ENCODE data around the gene SLC5A8. TPM values are rescaled to one million over a fixed set of nuclear protein-coding genes. Genes with fewer than 3 reads are reported as not detected.

The SLC5A8 gene
- total RNA-seq, 1 experiment from 2014 or later = not detected

DNA sequence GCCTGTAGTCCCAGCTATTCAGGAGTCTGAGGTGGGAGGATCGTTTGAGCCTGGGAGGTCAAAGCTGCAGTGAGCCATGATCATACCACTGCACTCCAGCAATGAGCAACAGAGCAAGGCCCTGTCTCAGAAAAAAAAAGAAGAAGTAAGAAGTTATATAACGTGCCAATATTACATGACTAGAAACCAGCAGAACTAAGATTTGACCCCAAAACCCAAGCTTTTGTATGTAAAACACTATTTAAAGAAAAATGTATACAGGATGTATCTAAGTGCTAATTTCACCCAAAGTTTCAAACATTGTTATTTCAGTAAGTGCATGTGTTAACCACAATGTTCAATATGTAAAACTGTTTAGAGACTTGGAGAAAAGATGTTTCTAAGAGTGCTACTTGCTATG is 94.7 kb downstream of the SLC5A8 start:
- Histone ChIP-seq H3K36me3 (ENCODE audit: low read depth, low read length) (no peaks in the 10 kb centered on the region), H4K20me1 (ENCODE audit: low read length) (no peaks in the 10 kb centered on the region), H3K4me2 (ENCODE audit: low read length) (no peak overlapping the region), H3K27me3 (ENCODE audit: low read length) (peaks cover 18% of the 10 kb centered on the region; the same call in 1 of the 2 replicates), H3K4me1 (ENCODE audit: insufficient read depth, low read length) (no peaks in the 10 kb centered on the region), H3K27ac (ENCODE audit: low read length) (no peak overlapping the region), H3K79me2 (ENCODE audit: low read length) (no peaks in the 10 kb centered on the region), H3K9me3 (ENCODE audit: low read length) (0 out of 2 replicates have a peak, but pooled peaks cover 11% of the 10 kb centered on the region), H3K9ac (ENCODE audit: low read length) (no peak overlapping the region), H3F3A (ENCODE audit: low read length, unreplicated experiment) (no peaks in the 10 kb centered on the region), H2AFZ (ENCODE audit: low read length) (no peak overlapping the region), H3K9me2 (replicated peaks; ENCODE audit: low read length) (no peaks in the 10 kb centered on the region), H3K4me3 (ENCODE audit: low read length) (no peak overlapping the region)
- BruUV-seq (replicated peaks) = no TSS peak
- ChIA-PET POLR2A (ENCODE audit: unreplicated experiment) (no interaction called here), CTCF (no interaction called here)
- TF ChIP-seq EZH2phosphoT487 (IDR thresholded peaks at IDR 0.05; ENCODE audit: borderline replicate concordance, low read length) = no peak
- TF ChIP-seq, protein P1, sequence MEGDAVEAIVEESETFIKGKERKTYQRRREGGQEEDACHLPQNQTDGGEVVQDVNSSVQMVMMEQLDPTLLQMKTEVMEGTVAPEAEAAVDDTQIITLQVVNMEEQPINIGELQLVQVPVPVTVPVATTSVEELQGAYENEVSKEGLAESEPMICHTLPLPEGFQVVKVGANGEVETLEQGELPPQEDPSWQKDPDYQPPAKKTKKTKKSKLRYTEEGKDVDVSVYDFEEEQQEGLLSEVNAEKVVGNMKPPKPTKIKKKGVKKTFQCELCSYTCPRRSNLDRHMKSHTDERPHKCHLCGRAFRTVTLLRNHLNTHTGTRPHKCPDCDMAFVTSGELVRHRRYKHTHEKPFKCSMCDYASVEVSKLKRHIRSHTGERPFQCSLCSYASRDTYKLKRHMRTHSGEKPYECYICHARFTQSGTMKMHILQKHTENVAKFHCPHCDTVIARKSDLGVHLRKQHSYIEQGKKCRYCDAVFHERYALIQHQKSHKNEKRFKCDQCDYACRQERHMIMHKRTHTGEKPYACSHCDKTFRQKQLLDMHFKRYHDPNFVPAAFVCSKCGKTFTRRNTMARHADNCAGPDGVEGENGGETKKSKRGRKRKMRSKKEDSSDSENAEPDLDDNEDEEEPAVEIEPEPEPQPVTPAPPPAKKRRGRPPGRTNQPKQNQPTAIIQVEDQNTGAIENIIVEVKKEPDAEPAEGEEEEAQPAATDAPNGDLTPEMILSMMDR (conservative IDR thresholded peaks at IDR 0.05; ENCODE audit: low read depth, low read length) = no peak
- no peak for TF ChIP-seq EZH2 (IDR thresholded peaks at IDR 0.05; ENCODE audit: low read length, unreplicated experiment)
- no peak for DNase-seq
- intact Hi-C loops (cut with micrococcal nuclease) = no loop called here
- ATAC-seq = no peak

DNA sequence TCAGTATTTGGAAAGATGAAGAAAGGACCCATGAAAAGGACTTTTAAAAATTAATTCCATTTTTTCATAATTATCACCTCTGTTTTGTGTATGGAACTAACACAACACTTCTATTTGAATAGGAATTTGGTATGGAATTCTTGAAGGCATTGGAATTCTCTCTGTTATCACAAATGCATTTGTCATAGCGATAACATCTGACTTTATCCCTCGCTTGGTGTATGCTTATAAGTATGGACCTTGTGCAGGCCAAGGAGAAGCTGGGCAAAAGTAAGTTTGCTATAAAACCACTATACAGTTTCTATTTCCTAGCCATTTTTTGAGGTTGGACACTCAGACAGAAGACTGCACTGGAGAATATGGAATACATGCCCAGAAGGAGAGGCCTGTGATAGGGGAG is 98.6 kb downstream of the SLC5A8 start:
- H3K27ac ChIP-seq (ENCODE audit: low read length) = no peak overlapping the region
- DNase-seq (no peak), ATAC-seq (no peak)
- H2AFZ ChIP-seq (ENCODE audit: low read length) = no peak overlapping the region
- no peak overlapping the region for H3K4me2 ChIP-seq (ENCODE audit: low read length)
- intact Hi-C loops (cut with micrococcal nuclease) = no loop called here
- H3K79me2 ChIP-seq (ENCODE audit: low read length) = no peaks in the 10 kb centered on the region
- H3K9me3 ChIP-seq (ENCODE audit: low read length) = 0 out of 2 replicates have a peak, but pooled peaks cover 11% of the 10 kb centered on the region
- H3K36me3 ChIP-seq (ENCODE audit: low read depth, low read length) = no peaks in the 10 kb centered on the region
- CTCF ChIA-PET = no interaction called here
- no peaks in the 10 kb centered on the region for H3K9me2 ChIP-seq (replicated peaks; ENCODE audit: low read length)
- H3K4me3 ChIP-seq (ENCODE audit: low read length) = no peak overlapping the region
- TF ChIP-seq EZH2 (IDR thresholded peaks at IDR 0.05; ENCODE audit: low read length, unreplicated experiment) = no peak
- TF ChIP-seq, protein P1 (conservative IDR thresholded peaks at IDR 0.05; ENCODE audit: low read depth, low read length) = no peak
- TF ChIP-seq EZH2phosphoT487 (IDR thresholded peaks at IDR 0.05; ENCODE audit: borderline replicate concordance, low read length) = no peak
- no TSS peak for BruUV-seq (replicated peaks)
- H3K9ac ChIP-seq (ENCODE audit: low read length) = no peak overlapping the region
- POLR2A ChIA-PET (ENCODE audit: unreplicated experiment) = no interaction called here
- peaks cover 3% of the 10 kb centered on the region; the same call in 1 of the 2 replicates for H3K27me3 ChIP-seq (ENCODE audit: low read length)
- H3F3A ChIP-seq (ENCODE audit: low read length, unreplicated experiment) = no peaks in the 10 kb centered on the region
- no peaks in the 10 kb centered on the region for H3K4me1 ChIP-seq (ENCODE audit: insufficient read depth, low read length)
- H4K20me1 ChIP-seq (ENCODE audit: low read length) = no peaks in the 10 kb centered on the region

DNA sequence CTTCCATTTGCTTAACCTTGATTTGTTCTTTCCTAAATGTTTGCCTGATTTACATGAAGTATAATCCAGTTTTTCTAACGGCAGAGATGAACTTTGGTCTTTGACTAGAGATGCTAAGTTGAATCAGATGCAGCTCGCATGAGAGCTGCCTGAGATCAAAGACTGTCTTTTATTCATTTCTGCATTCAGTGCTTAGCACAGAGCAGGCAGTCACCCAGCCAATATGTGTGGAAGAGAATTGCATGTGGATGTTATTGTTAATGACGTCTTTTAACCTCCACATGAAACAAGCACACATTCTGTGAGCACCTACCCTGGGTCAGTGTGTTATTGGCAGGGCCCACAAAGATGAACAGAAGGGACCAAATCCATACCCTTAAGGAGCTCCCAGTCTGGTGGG is 99.2 kb downstream of the SLC5A8 start:
- no peaks in the 10 kb centered on the region for H3K36me3 ChIP-seq (ENCODE audit: low read depth, low read length)
- no peaks in the 10 kb centered on the region for H4K20me1 ChIP-seq (ENCODE audit: low read length)
- H3K27me3 ChIP-seq (ENCODE audit: low read length) = no peaks in the 10 kb centered on the region
- no peak overlapping the region for H3K27ac ChIP-seq (ENCODE audit: low read length)
- TF ChIP-seq, protein P1 (conservative IDR thresholded peaks at IDR 0.05; ENCODE audit: low read depth, low read length) = no peak
- no peak for TF ChIP-seq EZH2 (IDR thresholded peaks at IDR 0.05; ENCODE audit: low read length, unreplicated experiment)
- TF ChIP-seq EZH2phosphoT487 (IDR thresholded peaks at IDR 0.05; ENCODE audit: borderline replicate concordance, low read length) = no peak
- POLR2A ChIA-PET (ENCODE audit: unreplicated experiment) = no interaction called here
- H3K9me3 ChIP-seq (ENCODE audit: low read length) = 0 out of 2 replicates have a peak, but pooled peaks cover 11% of the 10 kb centered on the region
- H3K9ac ChIP-seq (ENCODE audit: low read length) = no peak overlapping the region
- no peak overlapping the region for H3K4me3 ChIP-seq (ENCODE audit: low read length)
- ATAC-seq (no peak), DNase-seq (no peak)
- H3K9me2 ChIP-seq (replicated peaks; ENCODE audit: low read length) = no peaks in the 10 kb centered on the region
- intact Hi-C loops (cut with micrococcal nuclease) = no loop called here
- H2AFZ ChIP-seq (ENCODE audit: low read length) = no peak overlapping the region
- H3K4me2 ChIP-seq (ENCODE audit: low read length) = no peak overlapping the region
- CTCF ChIA-PET = no interaction called here
- no peaks in the 10 kb centered on the region for H3K79me2 ChIP-seq (ENCODE audit: low read length)
- BruUV-seq (replicated peaks) = no TSS peak
- no peaks in the 10 kb centered on the region for H3F3A ChIP-seq (ENCODE audit: low read length, unreplicated experiment)
- H3K4me1 ChIP-seq (ENCODE audit: insufficient read depth, low read length) = no peaks in the 10 kb centered on the region

All from PC-3 (cell line).